Adipocyte (in vitro differentiated cells): ENCODE measurements around the gene CRYL1.

Source experiments
- DNase-seq: peaks from one replicate; pipeline ENCODE4 v3.0.0-alpha.2; 2015; ENCODE audit warnings: low read depth
- H3K27me3 ChIP-seq: replicated peaks from 2 replicates; pipeline ENCODE4 v1.7.0; 2013; ENCODE audit warnings: mild to moderate bottlenecking, low read length, moderate library complexity; ENCODE audit not compliant: control insufficient read depth, insufficient read depth
- H3K36me3 ChIP-seq: 2 replicates; pipeline ENCODE4 v1.7.0; 2013; ENCODE audit warnings: low read length, mild to moderate bottlenecking, moderate library complexity; ENCODE audit not compliant: control insufficient read depth, insufficient read depth, severe bottlenecking
- H3K4me1 ChIP-seq: 2 replicates; pipeline ENCODE4 v1.7.0; 2013; ENCODE audit warnings: mild to moderate bottlenecking, low read length, moderate library complexity; ENCODE audit not compliant: control insufficient read depth, insufficient read depth
- H3K4me3 ChIP-seq: 2 replicates; pipeline ENCODE4 v1.7.0; 2013; ENCODE audit warnings: mild to moderate bottlenecking, low read length, moderate library complexity
- H3K9ac ChIP-seq: 2 replicates; pipeline ENCODE4 v1.7.0; 2013; ENCODE audit warnings: mild to moderate bottlenecking, low read length, moderate library complexity
- H3K9me3 ChIP-seq: 2 replicates; pipeline ENCODE4 v1.7.0; 2013; ENCODE audit warnings: mild to moderate bottlenecking, low read length, moderate library complexity; ENCODE audit not compliant: control insufficient read depth

CRYL1 gene

DNA sequence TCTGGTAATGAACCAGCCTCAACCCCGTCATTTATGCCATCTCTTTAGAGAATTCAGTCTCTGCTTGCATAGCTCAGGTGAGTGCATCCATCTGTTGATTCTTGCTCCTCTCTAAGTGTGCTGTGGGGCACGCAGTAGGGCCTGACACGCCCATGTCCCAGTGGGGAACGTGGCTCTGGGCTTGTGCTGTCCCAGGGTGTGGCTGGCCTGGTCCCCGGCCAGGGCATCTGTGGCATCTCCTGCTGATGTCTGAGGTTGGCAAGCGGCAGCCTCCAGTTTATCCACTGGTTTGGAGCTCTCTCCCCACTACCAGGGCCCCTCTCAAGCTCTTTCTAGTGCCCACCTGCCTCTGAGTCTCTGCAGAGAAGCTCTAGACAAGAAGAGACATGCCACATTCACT lies 146.9 kb downstream of the CRYL1 start:
- H3K36me3 ChIP-seq = no peaks in the 10 kb centered on the region
- no peak overlapping the region for H3K4me3 ChIP-seq
- H3K27me3 ChIP-seq = no peaks in the 10 kb centered on the region
- no peak for DNase-seq
- H3K9ac ChIP-seq = no peak overlapping the region
- H3K9me3 ChIP-seq = no peaks in the 10 kb centered on the region
- H3K4me1 ChIP-seq = no peaks in the 10 kb centered on the region

DNA sequence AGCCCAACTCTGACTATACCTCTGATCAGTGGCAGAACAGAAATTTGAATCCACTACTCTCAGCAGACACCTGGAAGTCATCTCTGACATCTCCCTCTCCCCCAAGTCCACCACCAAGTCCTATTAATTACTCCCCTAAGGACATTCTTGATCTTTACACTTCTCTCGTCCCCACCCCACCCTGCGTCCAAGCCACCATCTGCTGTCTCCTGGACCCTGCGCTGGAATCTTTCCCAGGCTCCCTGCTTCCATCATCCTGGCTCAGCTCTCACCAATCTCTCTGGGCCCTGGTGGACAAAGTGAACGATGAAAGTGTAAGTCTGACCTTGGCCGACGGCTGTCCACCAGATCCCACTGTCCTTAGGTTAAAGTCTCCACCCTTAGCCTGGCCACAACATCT lies 147.9 kb downstream of the CRYL1 start:
- H3K9me3 ChIP-seq = peaks cover 1% of the 10 kb centered on the region

DNA sequence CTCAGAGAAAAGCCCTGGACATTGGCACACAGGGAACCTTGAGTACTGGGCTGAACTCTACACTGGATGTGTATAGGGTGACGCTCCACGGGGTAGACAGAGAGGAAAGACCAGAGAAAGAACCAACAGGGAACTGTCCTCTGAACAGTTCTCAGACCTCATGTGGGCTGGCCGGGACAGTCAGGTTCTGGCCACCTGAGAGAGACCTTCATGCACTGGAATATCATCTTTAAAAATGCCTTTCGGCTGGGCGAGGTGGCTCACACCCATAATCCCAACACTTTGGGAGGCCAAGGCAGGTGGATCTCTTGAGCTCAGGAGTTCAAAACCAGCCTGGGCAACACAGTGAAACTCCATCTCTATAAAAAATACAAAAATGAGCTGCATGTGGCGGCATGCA lies 149.8 kb downstream of the CRYL1 start:
- no peak for DNase-seq
- peaks cover 10% of the 10 kb centered on the region for H3K9me3 ChIP-seq
- H3K4me3 ChIP-seq = no peak overlapping the region
- H3K36me3 ChIP-seq = no peaks in the 10 kb centered on the region
- H3K27me3 ChIP-seq = peaks cover 7% of the 10 kb centered on the region
- no peaks in the 10 kb centered on the region for H3K4me1 ChIP-seq
- H3K9ac ChIP-seq = no peak overlapping the region

More for the DNA sequence above, 147.9 kb downstream of the CRYL1 start:
- no peaks in the 10 kb centered on the region for H3K36me3 ChIP-seq
- no peaks in the 10 kb centered on the region for H3K4me1 ChIP-seq
- H3K27me3 ChIP-seq = no peaks in the 10 kb centered on the region
- no peak overlapping the region for H3K4me3 ChIP-seq
- no peak for DNase-seq
- no peak overlapping the region for H3K9ac ChIP-seq

DNA sequence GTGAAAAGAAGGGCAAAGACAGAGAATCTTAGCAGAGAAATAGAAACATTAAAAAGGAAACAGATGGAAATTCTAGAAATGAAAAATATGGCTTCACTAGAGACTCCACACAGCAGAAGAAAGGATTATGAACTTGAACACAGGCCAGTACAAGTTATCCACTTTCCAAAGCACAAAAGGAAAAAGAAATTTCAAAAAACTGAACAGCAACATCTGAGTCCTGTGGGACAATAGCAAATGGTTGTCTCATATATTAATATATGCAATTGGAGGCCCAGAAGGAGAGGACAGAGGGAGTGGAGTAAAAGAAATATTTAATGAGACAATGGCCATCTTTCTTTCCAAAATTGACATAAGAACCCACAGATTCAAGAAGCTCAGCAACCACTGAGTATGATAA lies 151.8 kb downstream of the CRYL1 start:
- H3K4me3 ChIP-seq = no peak overlapping the region
- H3K27me3 ChIP-seq = peaks cover 7% of the 10 kb centered on the region
- no peaks in the 10 kb centered on the region for H3K4me1 ChIP-seq
- no peak for DNase-seq
- peaks cover 10% of the 10 kb centered on the region for H3K9me3 ChIP-seq
- H3K36me3 ChIP-seq = no peaks in the 10 kb centered on the region
- H3K9ac ChIP-seq = no peak overlapping the region

DNA sequence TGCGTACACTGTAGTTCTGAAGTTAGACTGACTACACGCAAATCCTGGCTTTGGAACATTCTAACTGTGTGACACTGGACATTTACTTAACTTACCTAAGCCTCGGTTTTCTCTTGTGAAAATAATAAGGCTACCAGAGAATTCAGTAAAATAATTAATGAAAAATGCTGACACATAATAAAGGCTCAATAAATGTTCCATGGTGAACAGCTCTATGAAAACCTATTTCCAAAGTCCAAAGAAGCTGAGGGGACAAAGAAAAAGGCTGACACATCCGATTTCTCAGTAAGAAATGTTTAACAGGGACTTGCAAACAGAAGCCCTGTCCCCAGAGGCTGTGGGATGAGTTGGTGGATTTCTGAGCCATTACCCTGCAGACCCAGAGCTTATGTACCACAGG lies 153.8 kb downstream of the CRYL1 start:
- DNase-seq = no peak

DNA sequence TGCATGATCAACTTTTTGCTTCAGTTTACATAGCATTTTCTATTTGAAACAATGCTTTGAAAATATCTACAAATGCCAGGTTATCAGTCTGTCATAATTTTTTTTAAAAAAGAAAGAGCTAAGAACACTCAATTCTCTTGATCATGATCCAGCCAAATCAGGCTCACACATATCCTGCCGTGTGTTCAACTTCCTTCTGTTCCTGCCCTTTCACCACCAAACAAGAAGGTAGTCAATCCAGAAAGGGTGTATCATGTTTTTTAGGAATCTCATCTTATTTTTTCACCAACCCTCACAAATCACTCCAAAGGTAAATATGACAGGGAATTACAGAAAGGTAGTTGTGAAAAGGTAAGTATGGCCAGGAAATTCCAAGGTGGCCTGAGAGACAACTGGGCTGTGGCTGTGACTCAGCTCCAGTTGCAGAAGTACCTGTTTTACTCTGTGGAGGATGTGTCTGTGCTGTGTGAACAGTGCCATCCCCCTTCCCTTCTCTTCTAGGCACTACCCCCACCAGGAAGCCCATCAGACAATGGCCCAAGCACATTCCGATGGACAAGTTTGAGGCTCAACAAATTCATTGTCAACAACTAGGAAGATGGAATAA lies 154.7 kb downstream of the CRYL1 start:
- H3K9me3 ChIP-seq = peaks cover 10% of the 10 kb centered on the region
- H3K27me3 ChIP-seq = peaks cover 7% of the 10 kb centered on the region
- H3K4me3 ChIP-seq = no peak overlapping the region
- H3K9ac ChIP-seq = no peak overlapping the region
- DNase-seq = no peak
- H3K36me3 ChIP-seq = no peaks in the 10 kb centered on the region
- peaks cover 3% of the 10 kb centered on the region for H3K4me1 ChIP-seq

More for the DNA sequence above, 153.8 kb downstream of the CRYL1 start:
- H3K36me3 ChIP-seq = no peaks in the 10 kb centered on the region
- H3K9ac ChIP-seq = no peak overlapping the region
- no peaks in the 10 kb centered on the region for H3K4me1 ChIP-seq
- peaks cover 10% of the 10 kb centered on the region for H3K9me3 ChIP-seq
- peaks cover 7% of the 10 kb centered on the region for H3K27me3 ChIP-seq
- H3K4me3 ChIP-seq = no peak overlapping the region

DNA sequence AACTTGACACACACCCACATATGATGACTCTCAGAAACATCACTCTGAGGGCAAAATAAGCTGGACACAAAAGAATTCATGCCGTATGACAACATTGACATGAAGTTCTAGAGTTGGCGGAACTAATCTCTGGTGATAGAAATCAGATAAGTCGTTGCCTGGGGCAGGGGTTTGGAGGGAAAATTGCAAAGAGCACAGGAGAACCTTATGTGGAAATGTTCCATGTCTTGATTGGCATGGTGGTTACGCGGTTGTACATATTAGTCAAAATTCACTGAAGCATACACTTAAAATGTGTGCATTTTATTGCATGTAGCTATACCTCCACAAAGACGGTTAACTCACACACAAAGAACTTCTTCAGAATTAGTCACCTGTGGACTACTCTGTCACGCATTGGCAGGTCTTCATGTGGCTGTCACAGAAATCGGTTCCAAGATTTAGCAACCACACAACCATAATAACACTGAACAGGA lies 155.7 kb downstream of the CRYL1 start:
- peaks cover 5% of the 10 kb centered on the region for H3K4me1 ChIP-seq

DNA sequence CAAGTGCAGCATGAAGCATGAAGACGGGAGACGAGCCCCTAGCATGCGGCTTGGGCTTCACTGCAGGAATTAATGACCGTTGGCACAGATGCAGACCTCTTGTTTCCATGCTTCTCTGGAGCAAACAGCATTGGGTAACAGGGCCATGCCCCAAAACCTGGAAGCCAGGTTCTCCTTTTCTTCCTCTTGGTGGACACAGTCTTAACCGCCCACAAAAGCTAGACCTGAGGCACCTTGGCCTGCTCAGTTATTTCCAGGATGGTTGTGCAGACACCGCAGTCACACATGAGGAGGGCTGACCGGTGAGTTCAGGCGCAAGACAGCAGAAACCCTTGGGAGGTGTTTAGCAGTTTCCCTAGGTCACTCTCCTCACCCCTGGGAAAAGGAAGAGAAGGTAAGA lies 159.6 kb downstream of the CRYL1 start:
- no peak overlapping the region for H3K9ac ChIP-seq
- no peaks in the 10 kb centered on the region for H3K36me3 ChIP-seq
- peaks cover 5% of the 10 kb centered on the region for H3K4me1 ChIP-seq
- no peaks in the 10 kb centered on the region for H3K27me3 ChIP-seq
- no peaks in the 10 kb centered on the region for H3K9me3 ChIP-seq
- H3K4me3 ChIP-seq = no peak overlapping the region
- DNase-seq = no peak

More for the DNA sequence above, 155.7 kb downstream of the CRYL1 start:
- peaks cover 10% of the 10 kb centered on the region for H3K9me3 ChIP-seq
- DNase-seq = no peak
- no peaks in the 10 kb centered on the region for H3K36me3 ChIP-seq
- no peak overlapping the region for H3K4me3 ChIP-seq
- no peak overlapping the region for H3K9ac ChIP-seq
- peaks cover 7% of the 10 kb centered on the region for H3K27me3 ChIP-seq

DNA sequence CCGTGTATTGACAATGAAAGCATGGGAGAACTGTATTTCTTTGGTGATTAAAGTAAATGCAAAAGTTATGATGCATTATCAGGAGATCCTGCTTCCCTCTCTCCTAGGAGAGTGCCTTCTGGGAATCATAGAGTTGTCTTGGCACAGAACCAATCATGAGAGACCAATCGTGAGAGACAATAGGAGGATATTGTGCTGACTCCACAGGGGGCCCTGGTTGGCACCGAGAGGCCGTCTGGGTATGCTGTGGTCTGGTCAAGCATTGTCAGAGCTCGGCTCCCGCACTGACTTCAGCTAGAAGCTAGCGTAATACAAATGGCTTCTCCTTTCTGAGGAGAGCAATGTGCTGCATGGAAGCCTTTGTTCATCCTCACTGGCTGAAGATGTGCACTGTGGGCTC lies 162.1 kb downstream of the CRYL1 start:
- DNase-seq = no peak
- H3K4me3 ChIP-seq = no peak overlapping the region
- H3K27me3 ChIP-seq = no peaks in the 10 kb centered on the region
- no peak overlapping the region for H3K9ac ChIP-seq
- no peaks in the 10 kb centered on the region for H3K36me3 ChIP-seq
- peaks cover 23% of the 10 kb centered on the region for H3K4me1 ChIP-seq
- no peaks in the 10 kb centered on the region for H3K9me3 ChIP-seq

DNA sequence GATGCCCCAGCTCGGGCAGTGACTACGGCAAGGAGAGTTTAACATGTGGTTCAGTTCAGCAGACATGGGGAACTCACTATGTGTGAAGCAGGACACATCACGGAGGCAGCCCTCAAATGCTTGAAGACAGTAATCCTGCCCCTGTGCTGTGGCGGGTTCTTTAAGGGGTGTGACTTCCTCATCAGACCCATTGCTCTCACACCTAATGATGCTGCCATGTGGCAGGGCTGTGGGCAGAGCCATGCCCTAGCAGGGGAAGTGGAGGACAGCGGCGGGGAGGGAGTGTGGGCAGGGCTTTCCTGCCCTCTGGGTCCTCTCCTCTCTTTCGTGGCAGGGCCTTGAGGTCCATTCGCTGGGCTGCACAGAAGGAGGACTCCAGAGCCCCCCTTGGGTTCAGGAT lies 162.5 kb downstream of the CRYL1 start:
- H3K9me3 ChIP-seq = no peaks in the 10 kb centered on the region
- no peaks in the 10 kb centered on the region for H3K36me3 ChIP-seq
- DNase-seq = no peak
- H3K9ac ChIP-seq = no peak overlapping the region
- no peak overlapping the region for H3K4me3 ChIP-seq
- H3K27me3 ChIP-seq = no peaks in the 10 kb centered on the region
- H3K4me1 ChIP-seq = peaks cover 23% of the 10 kb centered on the region

DNA sequence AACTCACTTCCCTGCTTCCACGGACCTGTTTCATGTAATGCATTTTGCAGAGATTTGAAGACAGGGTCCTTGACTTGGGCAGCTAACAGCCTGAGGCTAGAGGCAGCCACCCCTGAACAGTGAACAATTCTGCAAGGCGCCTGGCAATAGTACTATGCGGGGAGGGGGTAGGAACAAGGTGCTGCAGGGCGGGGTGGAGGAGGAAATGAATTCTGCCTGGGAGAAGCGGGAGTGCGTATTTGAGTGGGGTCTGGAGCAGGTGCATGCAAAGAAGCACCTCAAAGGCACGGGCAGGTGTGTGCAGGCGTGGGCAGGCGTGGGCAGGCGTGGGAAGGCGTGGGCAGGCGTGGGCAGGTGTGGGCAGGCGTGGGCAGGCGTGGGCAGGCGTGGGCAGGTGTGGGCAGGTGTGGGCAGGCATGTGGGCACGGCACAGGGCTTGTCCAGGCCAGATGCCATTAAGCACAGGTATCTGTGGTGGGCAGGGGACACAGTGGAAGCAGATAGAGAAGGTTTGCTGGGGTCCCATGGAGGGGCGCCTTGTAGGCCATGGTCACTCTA lies 163.1 kb downstream of the CRYL1 start:
- Histone ChIP-seq H3K4me1 (peaks cover 23% of the 10 kb centered on the region), H3K4me3 (no peak overlapping the region), H3K9ac (no peak overlapping the region), H3K27me3 (no peaks in the 10 kb centered on the region), H3K9me3 (no peaks in the 10 kb centered on the region), H3K36me3 (no peaks in the 10 kb centered on the region)
- DNase-seq = no peak
